Heart left ventricle (tissue), 13 donors: ENCODE results near the gene LMBR1.

Source experiments
- CTCF ChIP-seq, 12 donors: fragments of 200-600 bp; sonication (generic) in 4 of 12; IDR thresholded peaks; one replicate each; pipeline versions ENCODE4 v1.5.0 to v1.8.0; 2018 to 2022; ENCODE audit warnings: antibody characterized with exemption in 12 of 12, mild to moderate bottlenecking in 5 of 12
- POLR2A ChIP-seq, 2 donors: fragments of 450-650 bp; IDR thresholded peaks; one replicate each; pipeline ENCODE4 v1.6.1; 2017; ENCODE audit warnings: antibody characterized with exemption in 2 of 2, mild to moderate bottlenecking in 2 of 2, moderate library complexity in 2 of 2
- donor health status: ischemic (EF 13 %, LVEDD 7.1; RV severe dilation, severe dysfunction).
- donor health status: DM: no; HTN: yes; CAD: no.
- donor health status: DM: no; HTN: no; CAD: no.
- donor health status: ischemic (EF 25% LVEDD 6.9; RV normal size, moderate dysfunction).
- donor health status: ischemic (EF 25% LVEDD 5.7; RV mildly dilated, moderate dysfunction).
- donor health status: ischemic (EF 35%, LVEDD 5.7; RV mildly dilated, moderate dysfunction).
- donor health status: nonischemic (EF 11% LVEDD 7.7; RV severe dilation, severe dysfunction).
- donor health status: DM: yes; HTN: yes; CAD: no.
- donor health status: PGD.
- donor health status: ischemic (EF 29% LVEDD 5.4; RV normal size, mild dysfunction).
- donor health status: nonischemic (EF 23%, LVEDD 6.1; RV moderate dilation, normal function).

- TF ChIP-seq POLR2A (IDR thresholded peaks at IDR 0.05) (no peak), CTCF (IDR thresholded peaks at IDR 0.05) (no peak)
These were observed 73.2 kb downstream of the LMBR1 start for GRCh38 chr7:156819733-156820295.
